ENCODE measurements around the gene ARX.

- no peak for TF ChIP-seq CTCF (IDR thresholded peaks at IDR 0.05)
- TF ChIP-seq POLR2A (IDR thresholded peaks at IDR 0.05) = no peak
These were observed 8.4 kb downstream of the ARX start for GRCh38 chrX:25007059-25008053.

Data from body of pancreas (tissue), 4 donors.